Endothelial cell of umbilical vein (primary cell): ENCODE measurements around the gene ENGASE. TPM values are rescaled to one million over a fixed set of nuclear protein-coding genes. Genes with fewer than 3 reads are reported as not detected.

Source experiments
- BruUV-seq: library from RNA; stranded (reverse); fragments of 400-500 nt; replicated peaks from 2 replicates; lab custom pipeline; 2021; lab: Mats Ljungman, UMichigan
- CTCF ChIA-PET: fragments of 300-600, 350-600 bp; sonication (Branson Sonifier 250); formaldehyde crosslinking; loops from one replicate; lab custom pipeline; 2021; ENCODE audit warnings: antibody characterized with exemption, inconsistent platforms; lab: Charles Lee
- POLR2A ChIA-PET: fragments of 300-600, 350-600 bp; sonication (Branson Sonifier 250); formaldehyde crosslinking; loops from one replicate; lab custom pipeline; 2021; ENCODE audit warnings: antibody characterized with exemption, inconsistent platforms; lab: Charles Lee
- DNase-seq: peaks from one replicate; pipeline ENCODE4 v3.0.0-alpha.2; 2011; ENCODE audit warnings: low read depth, low spot score
- FAIRE-seq: peaks from 2 replicates; lab custom pipeline; 2011; peaks lifted over from hg19 to GRCh38; lab: Jason Lieb, UNC
- H2AFZ ChIP-seq: 2 replicates; pipeline ENCODE4 v1.6.0; 2012; ENCODE audit warnings: low read depth, low read length, control low read depth, inconsistent platforms
- H3K27ac ChIP-seq: 2 replicates; pipeline ENCODE4 v1.5.1; 2011; ENCODE audit warnings: low read depth, mild to moderate bottlenecking, control low read depth, low read length, moderate library complexity; ENCODE audit not compliant: insufficient read depth
- H3K27me3 ChIP-seq, 2 experiments: 2 replicates each; pipeline versions ENCODE4 v1.6.0 to v1.6.1; 2011; ENCODE audit warnings: low read length in 2 of 2, mixed read lengths in 1 of 2; ENCODE audit not compliant: control insufficient read depth in 2 of 2, insufficient read depth in 2 of 2
- H3K36me3 ChIP-seq, 2 experiments: 2 replicates in 1 of 2; 3 replicates in 1 of 2; pipeline ENCODE4 v1.5.1; 2011; ENCODE audit warnings: low read length in 2 of 2, mild to moderate bottlenecking in 1 of 2, moderate library complexity in 1 of 2; ENCODE audit not compliant: control insufficient read depth in 2 of 2, insufficient read depth in 2 of 2; ENCODE audit errors: extremely low read depth in 1 of 2
- H3K4me1 ChIP-seq: 3 replicates; pipeline ENCODE4 v1.5.1; 2011; ENCODE audit warnings: mild to moderate bottlenecking, low read length; ENCODE audit not compliant: control insufficient read depth, insufficient read depth; ENCODE audit errors: extremely low read depth
- H3K4me2 ChIP-seq: 2 replicates; pipeline ENCODE4 v1.6.1; 2011; ENCODE audit warnings: low read length, control low read depth, mixed read lengths; ENCODE audit not compliant: insufficient read depth
- H3K4me3 ChIP-seq, 3 experiments: fragments of 200-600 bp in 1 of 3; sonication (generic), shearing (Covaris generic) in 1 of 3; replicated peaks in 1 of 3; 2 replicates each; pipeline ENCODE4 v1.5.1; 2011 to 2016; ENCODE audit warnings: control low read depth in 3 of 3, low read length in 3 of 3, mild to moderate bottlenecking in 2 of 3, inconsistent platforms in 1 of 3, low read depth in 1 of 3, moderate library complexity in 1 of 3; ENCODE audit not compliant: insufficient read depth in 1 of 3
- H3K79me2 ChIP-seq: 2 replicates; pipeline ENCODE4 v1.6.0; 2012; ENCODE audit warnings: low read length, inconsistent platforms; ENCODE audit not compliant: control insufficient read depth, insufficient read depth
- H3K9ac ChIP-seq: replicated peaks from 2 replicates; pipeline ENCODE3; 2011; ENCODE audit warnings: low read length, control low read depth; ENCODE audit not compliant: insufficient read depth; ENCODE audit errors: extremely low read depth
- H3K9me1 ChIP-seq: replicated peaks from 3 replicates; pipeline ENCODE4 v1.6.0; 2011; ENCODE audit warnings: mild to moderate bottlenecking, low read length; ENCODE audit not compliant: control insufficient read depth, insufficient read depth; ENCODE audit errors: extremely low read depth
- H3K9me3 ChIP-seq: replicated peaks from 2 replicates; pipeline ENCODE4 v1.5.1; 2012; ENCODE audit warnings: low read length, inconsistent platforms; ENCODE audit not compliant: control insufficient read depth, insufficient read depth
- H4K20me1 ChIP-seq: replicated peaks from 2 replicates; pipeline ENCODE3; 2011; ENCODE audit warnings: mild to moderate bottlenecking, low read length; ENCODE audit not compliant: control insufficient read depth, insufficient read depth; ENCODE audit errors: extremely low read depth
- CTCF ChIP-seq, 2 donors: IDR thresholded peaks; 1 replicate in 1 of 2; 2 replicates in 1 of 2; pipeline ENCODE4 v1.5.1; 2011; ENCODE audit warnings: low read length in 2 of 2, mild to moderate bottlenecking in 2 of 2, moderate library complexity in 2 of 2, control low read depth in 1 of 2, inconsistent platforms in 1 of 2, low read depth in 1 of 2; ENCODE audit not compliant: insufficient read depth in 1 of 2; ENCODE audit errors: extremely low read depth in 1 of 2
- EZH2 ChIP-seq: IDR thresholded peaks from 2 replicates; pipeline ENCODE4 v1.6.1; 2012; ENCODE audit warnings: borderline replicate concordance, low read depth, mild to moderate bottlenecking, moderate library complexity, low read length, inconsistent platforms; ENCODE audit not compliant: severe bottlenecking
- FOS ChIP-seq: IDR thresholded peaks from 2 replicates; pipeline ENCODE4 v1.6.1; 2011; ENCODE audit warnings: mild to moderate bottlenecking, low read length, moderate library complexity, borderline replicate concordance; ENCODE audit not compliant: insufficient read depth
- GATA2 ChIP-seq: IDR thresholded peaks from 2 replicates; pipeline ENCODE4 v1.7.0; 2011; ENCODE audit warnings: low read depth, mild to moderate bottlenecking, moderate library complexity, mixed read lengths, low read length; ENCODE audit not compliant: insufficient read length, insufficient read depth
- JUN ChIP-seq: IDR thresholded peaks from 2 replicates; pipeline ENCODE4 v1.6.1; 2011; ENCODE audit warnings: borderline replicate concordance, low read depth; ENCODE audit not compliant: insufficient read length, insufficient read depth
- MYC ChIP-seq: IDR thresholded peaks from one replicate; pipeline ENCODE4 v1.6.1; 2011; ENCODE audit warnings: mild to moderate bottlenecking, low read depth, low read length
- POLR2A ChIP-seq: IDR thresholded peaks from 2 replicates; pipeline ENCODE4 v1.6.1; 2012; ENCODE audit warnings: low read depth, mild to moderate bottlenecking, control low read depth, low read length
- POLR2AphosphoS5 ChIP-seq: IDR thresholded peaks from 2 replicates; pipeline ENCODE4 v1.6.1; 2012; ENCODE audit warnings: low read depth, mild to moderate bottlenecking, control low read depth, low read length, moderate library complexity; ENCODE audit not compliant: insufficient read depth
- dilution Hi-C: fragments of 300-500 bp; cut with MboI; formaldehyde crosslinking; loops from one replicate; pipeline ENCODE4 v1.15.0; 2019; ENCODE audit warnings: low sequenced_read_pairs; ENCODE audit not compliant: extremely low pct_ligation_motif_present
- intact Hi-C: fragments of 100-400 bp; cut with micrococcal nuclease; formaldehyde crosslinking; loops from one replicate; pipeline ENCODE4 v1.10.0; 2022
- polyA plus RNA-seq, 4 experiments: library from polyadenylated mRNA; depleted of rRNA in 3 of 4; stranded (reverse) in 3 of 4; unstranded in 1 of 4; fragments of >200 nt; gene quantifications; 2 replicates each; pipeline versions ENCODE4 v1.2.1 to v1.2.3, GENCODE V29; 2011 to 2012; ENCODE audit warnings: missing spikeins in 1 of 4
- total RNA-seq: library from RNA; stranded (reverse); gene quantifications from 2 replicates; pipeline ENCODE4 v1.2.3, GENCODE V29; 2021
- TF ChIP-seq, protein P1 (sequence below): IDR thresholded peaks from 2 replicates; pipeline ENCODE4 v1.6.1; 2011; ENCODE audit not compliant: insufficient read depth, insufficient read length

ENGASE gene
- total and polyA plus RNA-seq, 2 donors (not counting 3 experiments of a cell fraction or from before 2014, with no cell fraction given): 13.7 to 20.8 TPM

DNA sequence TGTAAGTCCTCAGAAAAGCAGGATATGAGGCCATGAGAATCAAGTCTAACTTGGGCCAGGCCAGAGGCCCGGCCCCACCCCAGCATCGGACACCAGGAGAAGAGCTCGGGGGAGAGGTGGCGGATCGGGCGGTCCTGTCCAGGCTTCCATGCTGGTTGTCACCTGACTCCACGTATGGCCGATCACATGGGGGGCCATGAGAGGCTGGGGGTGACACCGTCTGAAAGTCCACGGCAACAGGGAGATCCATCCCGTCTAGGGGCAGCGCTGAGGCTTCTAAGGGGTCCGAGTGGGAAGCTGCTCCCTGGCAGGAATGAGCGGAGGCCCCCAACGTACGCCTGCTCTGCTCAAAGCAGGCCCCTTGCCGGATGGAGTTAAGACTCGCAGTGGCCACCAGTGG is 25.8 kb downstream of the ENGASE start:
- BruUV-seq: no TSS peak
- H3K27me3 ChIP-seq: peaks cover 9 to 10% of the 10 kb centered on the region in 2 experiments
- ChIA-PET CTCF (no interaction called here), POLR2A (no interaction called here)
- H3K4me3 ChIP-seq: no peak overlapping the region
- no peaks in the 10 kb centered on the region for H3K4me1 ChIP-seq
- H3K36me3 ChIP-seq: no peaks in the 10 kb centered on the region
- H3K4me2 ChIP-seq: no peak overlapping the region
- H3K9ac ChIP-seq: no peak overlapping the region
- TF ChIP-seq EZH2 (no peak), POLR2AphosphoS5 (no peak), JUN (no peak), FOS (no peak), POLR2A (no peak), GATA2 (no peak), CTCF (IDR thresholded peaks at IDR 0.05; ENCODE audit: extremely low read depth in 1 of 2, insufficient read depth in 1 of 2, low read depth in 1 of 2, low read length in 2 of 2) (no peak), MYC (no peak)
- TF ChIP-seq, protein P1, sequence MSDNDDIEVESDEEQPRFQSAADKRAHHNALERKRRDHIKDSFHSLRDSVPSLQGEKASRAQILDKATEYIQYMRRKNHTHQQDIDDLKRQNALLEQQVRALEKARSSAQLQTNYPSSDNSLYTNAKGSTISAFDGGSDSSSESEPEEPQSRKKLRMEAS: no peak
- no peaks in the 10 kb centered on the region for H3K9me3 ChIP-seq
- H2AFZ ChIP-seq: no peak overlapping the region
- H3K9me1 ChIP-seq: no peaks in the 10 kb centered on the region
- no peaks in the 10 kb centered on the region for H4K20me1 ChIP-seq
- dilution Hi-C loops (no loop called here), intact Hi-C loops (no loop called here)
- no peak overlapping the region for H3K27ac ChIP-seq
- no peaks in the 10 kb centered on the region for H3K79me2 ChIP-seq
- FAIRE-seq (no peak), DNase-seq (no peak)
